Measurements from ENCODE around the gene HSD17B12.

HSD17B12 gene

GRCh38 chr11:43818220-43818619 lies 137.7 kb downstream of the HSD17B12 start:
- TF ChIP-seq TOX (CRISPR knock-in tag; IDR thresholded peaks at IDR 0.05; ENCODE audit: borderline replicate concordance) (no peak), ZC3H10 (CRISPR knock-in tag; IDR thresholded peaks at IDR 0.05) (no peak), OSR1 (CRISPR knock-in tag; IDR thresholded peaks at IDR 0.05) (no peak), CREB5 (CRISPR knock-in tag; IDR thresholded peaks at IDR 0.05; ENCODE audit: low read depth) (no peak), ISL1 (CRISPR knock-in tag; IDR thresholded peaks at IDR 0.05) (no peak), SNAI2 (CRISPR knock-in tag; IDR thresholded peaks at IDR 0.05) (no peak), ZFP3 (CRISPR knock-in tag; IDR thresholded peaks at IDR 0.05) (no peak), ZNF8 (CRISPR knock-in tag; IDR thresholded peaks at IDR 0.05) (no peak), TCF4 (CRISPR knock-in tag; IDR thresholded peaks at IDR 0.05; ENCODE audit: borderline replicate concordance) (no peak), ESRRG (CRISPR knock-in tag; IDR thresholded peaks at IDR 0.05) (no peak), RARB (CRISPR knock-in tag; IDR thresholded peaks at IDR 0.05) (no peak), PPARA (CRISPR knock-in tag; IDR thresholded peaks at IDR 0.05; ENCODE audit: borderline replicate concordance) (no peak), CSDC2 (CRISPR knock-in tag; IDR thresholded peaks at IDR 0.05) (no peak)
- TF ChIP-seq, protein P1, sequence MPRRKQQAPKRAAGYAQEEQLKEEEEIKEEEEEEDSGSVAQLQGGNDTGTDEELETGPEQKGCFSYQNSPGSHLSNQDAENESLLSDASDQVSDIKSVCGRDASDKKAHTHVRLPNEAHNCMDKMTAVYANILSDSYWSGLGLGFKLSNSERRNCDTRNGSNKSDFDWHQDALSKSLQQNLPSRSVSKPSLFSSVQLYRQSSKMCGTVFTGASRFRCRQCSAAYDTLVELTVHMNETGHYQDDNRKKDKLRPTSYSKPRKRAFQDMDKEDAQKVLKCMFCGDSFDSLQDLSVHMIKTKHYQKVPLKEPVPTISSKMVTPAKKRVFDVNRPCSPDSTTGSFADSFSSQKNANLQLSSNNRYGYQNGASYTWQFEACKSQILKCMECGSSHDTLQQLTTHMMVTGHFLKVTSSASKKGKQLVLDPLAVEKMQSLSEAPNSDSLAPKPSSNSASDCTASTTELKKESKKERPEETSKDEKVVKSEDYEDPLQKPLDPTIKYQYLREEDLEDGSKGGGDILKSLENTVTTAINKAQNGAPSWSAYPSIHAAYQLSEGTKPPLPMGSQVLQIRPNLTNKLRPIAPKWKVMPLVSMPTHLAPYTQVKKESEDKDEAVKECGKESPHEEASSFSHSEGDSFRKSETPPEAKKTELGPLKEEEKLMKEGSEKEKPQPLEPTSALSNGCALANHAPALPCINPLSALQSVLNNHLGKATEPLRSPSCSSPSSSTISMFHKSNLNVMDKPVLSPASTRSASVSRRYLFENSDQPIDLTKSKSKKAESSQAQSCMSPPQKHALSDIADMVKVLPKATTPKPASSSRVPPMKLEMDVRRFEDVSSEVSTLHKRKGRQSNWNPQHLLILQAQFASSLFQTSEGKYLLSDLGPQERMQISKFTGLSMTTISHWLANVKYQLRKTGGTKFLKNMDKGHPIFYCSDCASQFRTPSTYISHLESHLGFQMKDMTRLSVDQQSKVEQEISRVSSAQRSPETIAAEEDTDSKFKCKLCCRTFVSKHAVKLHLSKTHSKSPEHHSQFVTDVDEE (CRISPR knock-in tag; IDR thresholded peaks at IDR 0.05) = no peak
- TF ChIP-seq, protein P2, sequence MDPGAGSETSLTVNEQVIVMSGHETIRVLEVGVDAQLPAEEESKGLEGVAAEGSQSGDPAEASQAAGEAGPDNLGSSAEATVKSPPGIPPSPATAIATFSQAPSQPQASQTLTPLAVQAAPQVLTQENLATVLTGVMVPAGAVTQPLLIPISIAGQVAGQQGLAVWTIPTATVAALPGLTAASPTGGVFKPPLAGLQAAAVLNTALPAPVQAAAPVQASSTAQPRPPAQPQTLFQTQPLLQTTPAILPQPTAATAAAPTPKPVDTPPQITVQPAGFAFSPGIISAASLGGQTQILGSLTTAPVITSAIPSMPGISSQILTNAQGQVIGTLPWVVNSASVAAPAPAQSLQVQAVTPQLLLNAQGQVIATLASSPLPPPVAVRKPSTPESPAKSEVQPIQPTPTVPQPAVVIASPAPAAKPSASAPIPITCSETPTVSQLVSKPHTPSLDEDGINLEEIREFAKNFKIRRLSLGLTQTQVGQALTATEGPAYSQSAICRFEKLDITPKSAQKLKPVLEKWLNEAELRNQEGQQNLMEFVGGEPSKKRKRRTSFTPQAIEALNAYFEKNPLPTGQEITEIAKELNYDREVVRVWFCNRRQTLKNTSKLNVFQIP (CRISPR knock-in tag; IDR thresholded peaks at IDR 0.05; ENCODE audit: borderline replicate concordance, low read depth) = no peak
- ATAC-seq = no peak

- ATAC-seq = no peak
- TF ChIP-seq PPARA (CRISPR knock-in tag; IDR thresholded peaks at IDR 0.05; ENCODE audit: borderline replicate concordance) = no peak
- TF ChIP-seq ARNTL (CRISPR knock-in tag; IDR thresholded peaks at IDR 0.05; ENCODE audit: borderline replicate concordance, low read depth) = no peak
- no peak for TF ChIP-seq CREB5 (CRISPR knock-in tag; IDR thresholded peaks at IDR 0.05; ENCODE audit: low read depth)
- TF ChIP-seq, protein P2 (CRISPR knock-in tag; IDR thresholded peaks at IDR 0.05; ENCODE audit: borderline replicate concordance, low read depth) = no peak
- TF ChIP-seq ZNF8 (CRISPR knock-in tag; IDR thresholded peaks at IDR 0.05) = no peak
- no peak for TF ChIP-seq ZNF70 (CRISPR knock-in tag; IDR thresholded peaks at IDR 0.05)
- TF ChIP-seq, protein P1 (CRISPR knock-in tag; IDR thresholded peaks at IDR 0.05) = no peak
- TF ChIP-seq TOX (CRISPR knock-in tag; IDR thresholded peaks at IDR 0.05; ENCODE audit: borderline replicate concordance) = no peak
- TF ChIP-seq ESRRG (CRISPR knock-in tag; IDR thresholded peaks at IDR 0.05) = no peak
- no peak for TF ChIP-seq OSR1 (CRISPR knock-in tag; IDR thresholded peaks at IDR 0.05)
- TF ChIP-seq ISL1 (CRISPR knock-in tag; IDR thresholded peaks at IDR 0.05) = no peak
These were observed 139.4 kb downstream of the HSD17B12 start for GRCh38 chr11:43819926-43820325.

- no peak for ATAC-seq
- TF ChIP-seq, protein P2 (CRISPR knock-in tag; IDR thresholded peaks at IDR 0.05; ENCODE audit: borderline replicate concordance, low read depth) = no peak
- TF ChIP-seq TOX (CRISPR knock-in tag; IDR thresholded peaks at IDR 0.05; ENCODE audit: borderline replicate concordance) (no peak), PPARA (CRISPR knock-in tag; IDR thresholded peaks at IDR 0.05; ENCODE audit: borderline replicate concordance) (no peak), GLIS3 (CRISPR knock-in tag; IDR thresholded peaks at IDR 0.05) (no peak), ISL1 (CRISPR knock-in tag; IDR thresholded peaks at IDR 0.05) (no peak), RARB (CRISPR knock-in tag; IDR thresholded peaks at IDR 0.05) (no peak), ZFP30 (CRISPR knock-in tag; IDR thresholded peaks at IDR 0.05) (no peak)
- TF ChIP-seq, protein P3, sequence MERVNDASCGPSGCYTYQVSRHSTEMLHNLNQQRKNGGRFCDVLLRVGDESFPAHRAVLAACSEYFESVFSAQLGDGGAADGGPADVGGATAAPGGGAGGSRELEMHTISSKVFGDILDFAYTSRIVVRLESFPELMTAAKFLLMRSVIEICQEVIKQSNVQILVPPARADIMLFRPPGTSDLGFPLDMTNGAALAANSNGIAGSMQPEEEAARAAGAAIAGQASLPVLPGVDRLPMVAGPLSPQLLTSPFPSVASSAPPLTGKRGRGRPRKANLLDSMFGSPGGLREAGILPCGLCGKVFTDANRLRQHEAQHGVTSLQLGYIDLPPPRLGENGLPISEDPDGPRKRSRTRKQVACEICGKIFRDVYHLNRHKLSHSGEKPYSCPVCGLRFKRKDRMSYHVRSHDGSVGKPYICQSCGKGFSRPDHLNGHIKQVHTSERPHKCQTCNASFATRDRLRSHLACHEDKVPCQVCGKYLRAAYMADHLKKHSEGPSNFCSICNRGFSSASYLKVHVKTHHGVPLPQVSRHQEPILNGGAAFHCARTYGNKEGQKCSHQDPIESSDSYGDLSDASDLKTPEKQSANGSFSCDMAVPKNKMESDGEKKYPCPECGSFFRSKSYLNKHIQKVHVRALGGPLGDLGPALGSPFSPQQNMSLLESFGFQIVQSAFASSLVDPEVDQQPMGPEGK (CRISPR knock-in tag; IDR thresholded peaks at IDR 0.05; ENCODE audit: borderline replicate concordance) = no peak
These were observed 142.8 kb downstream of the HSD17B12 start for GRCh38 chr11:43823316-43823715.
